ENCODE measurements around the gene RPL21. TPM values are rescaled to one million over a fixed set of nuclear protein-coding genes. Genes with fewer than 3 reads are reported as not detected.

RPL21 gene
- total RNA-seq, 3 donors from 2014 or later (not counting 1 experiment from before 2014, with no cell fraction given), result 969 to 1,229 (median 1,130) TPM

DNA sequence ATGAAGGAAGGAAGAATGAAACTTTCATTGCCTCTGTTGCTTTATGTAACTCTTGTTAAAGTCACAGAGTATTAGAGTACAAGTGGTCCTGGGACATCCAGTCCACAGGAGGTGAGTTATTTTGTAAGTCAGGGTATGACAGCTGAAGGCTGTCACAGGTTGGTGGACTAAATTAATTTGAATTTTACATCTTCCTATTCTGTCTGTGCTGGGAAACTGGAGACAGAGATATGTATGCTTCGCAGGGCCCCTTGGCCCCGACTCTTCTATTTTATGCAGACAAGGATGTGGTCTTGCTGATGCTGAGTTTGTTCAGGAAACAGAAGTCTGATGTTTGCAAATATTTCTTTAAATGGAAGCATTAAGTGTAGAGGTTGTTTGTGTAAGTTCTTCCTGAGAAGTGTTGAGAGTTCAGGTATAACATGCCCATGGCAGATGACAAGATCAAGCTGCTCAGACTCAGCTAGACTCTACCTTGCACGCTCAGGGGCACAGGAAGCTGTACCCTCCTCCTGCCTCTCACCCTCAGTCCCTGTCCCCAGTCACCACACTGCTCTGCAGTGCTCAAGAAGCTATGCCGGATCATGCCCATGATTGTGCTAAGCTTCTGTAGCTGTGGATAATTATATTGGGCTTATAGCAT is 42.6 kb downstream of the RPL21 start:
- Histone ChIP-seq H3K4me1 (ENCODE audit: control insufficient read depth, insufficient read depth, low read length) (no peaks in the 10 kb centered on the region), H3K27me3 (ENCODE audit: control insufficient read depth, insufficient read depth, low read length) (no peaks in the 10 kb centered on the region), H3K36me3 (ENCODE audit: control insufficient read depth, insufficient read depth, low read length) (no peaks in the 10 kb centered on the region), H3K4me3 (ENCODE audit: low read length) (no peak overlapping the region), H3K9me3 (ENCODE audit: control insufficient read depth, insufficient read depth, low read length) (no peaks in the 10 kb centered on the region), H3K27ac (ENCODE audit: low read length) (no peak overlapping the region)
- peaks cover 8 to 37% of the 10 kb centered on the region in 2 donors for H3K27me3 Mint-ChIP-seq (ENCODE audit: low read depth in 2 of 2)
- no peaks in the 10 kb centered on the region for H3K4me1 Mint-ChIP-seq
- intact Hi-C loops (cut with micrococcal nuclease), result no loop called here
- no peak overlapping the region for H3K27ac Mint-ChIP-seq
- WGBS (ENCODE audit: insufficient coverage), result 15% methylated on average over 4 of the region's 4 CpGs
- H3K36me3 Mint-ChIP-seq, result no peaks in the 10 kb centered on the region
- H3K9me3 Mint-ChIP-seq, result no peaks in the 10 kb centered on the region
- ATAC-seq, result peak in 2 of 3 donors; percentile 26 to 36
- peak in 1 of 2 donors; percentile 49 for DNase-seq
- no peak overlapping the region for H3K4me3 Mint-ChIP-seq
- TF ChIP-seq, protein P1, sequence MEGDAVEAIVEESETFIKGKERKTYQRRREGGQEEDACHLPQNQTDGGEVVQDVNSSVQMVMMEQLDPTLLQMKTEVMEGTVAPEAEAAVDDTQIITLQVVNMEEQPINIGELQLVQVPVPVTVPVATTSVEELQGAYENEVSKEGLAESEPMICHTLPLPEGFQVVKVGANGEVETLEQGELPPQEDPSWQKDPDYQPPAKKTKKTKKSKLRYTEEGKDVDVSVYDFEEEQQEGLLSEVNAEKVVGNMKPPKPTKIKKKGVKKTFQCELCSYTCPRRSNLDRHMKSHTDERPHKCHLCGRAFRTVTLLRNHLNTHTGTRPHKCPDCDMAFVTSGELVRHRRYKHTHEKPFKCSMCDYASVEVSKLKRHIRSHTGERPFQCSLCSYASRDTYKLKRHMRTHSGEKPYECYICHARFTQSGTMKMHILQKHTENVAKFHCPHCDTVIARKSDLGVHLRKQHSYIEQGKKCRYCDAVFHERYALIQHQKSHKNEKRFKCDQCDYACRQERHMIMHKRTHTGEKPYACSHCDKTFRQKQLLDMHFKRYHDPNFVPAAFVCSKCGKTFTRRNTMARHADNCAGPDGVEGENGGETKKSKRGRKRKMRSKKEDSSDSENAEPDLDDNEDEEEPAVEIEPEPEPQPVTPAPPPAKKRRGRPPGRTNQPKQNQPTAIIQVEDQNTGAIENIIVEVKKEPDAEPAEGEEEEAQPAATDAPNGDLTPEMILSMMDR (IDR thresholded peaks at IDR 0.05), result no peak

DNA sequence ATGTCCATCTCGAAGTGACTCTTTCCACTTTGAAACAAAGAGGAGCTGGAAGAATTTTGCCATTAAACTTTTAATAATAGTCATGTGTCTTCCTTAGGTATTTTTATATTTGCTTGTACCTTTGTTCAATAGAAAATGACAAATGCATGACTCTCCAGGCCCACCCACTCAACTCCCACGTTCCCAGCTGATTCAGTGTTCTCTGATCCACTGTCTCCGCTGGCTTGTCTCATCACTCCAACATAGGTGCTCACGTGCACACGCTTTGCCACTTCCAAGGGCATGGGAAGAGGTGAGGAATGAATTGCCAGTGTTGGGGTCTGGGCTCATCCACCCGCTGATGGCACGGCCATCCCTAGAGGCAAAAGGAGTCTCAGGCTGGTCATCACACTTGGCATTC is 43.7 kb downstream of the RPL21 start:
- no peaks in the 10 kb centered on the region for H3K9me3 ChIP-seq (ENCODE audit: control insufficient read depth, insufficient read depth, low read length)
- no peaks in the 10 kb centered on the region for H3K36me3 Mint-ChIP-seq
- intact Hi-C loops (cut with micrococcal nuclease), result no loop called here
- no peak overlapping the region for H3K4me3 ChIP-seq (ENCODE audit: low read length)
- H3K27me3 ChIP-seq (ENCODE audit: control insufficient read depth, insufficient read depth, low read length), result no peaks in the 10 kb centered on the region
- H3K27ac Mint-ChIP-seq, result no peak overlapping the region
- no peaks in the 10 kb centered on the region for H3K9me3 Mint-ChIP-seq
- H3K36me3 ChIP-seq (ENCODE audit: control insufficient read depth, insufficient read depth, low read length), result no peaks in the 10 kb centered on the region
- no peak overlapping the region for H3K4me3 Mint-ChIP-seq
- 90% methylated on average over 7 of the region's 7 CpGs for WGBS (ENCODE audit: insufficient coverage)
- DNase-seq (no peak), ATAC-seq (no peak)
- no peak overlapping the region for H3K27ac ChIP-seq (ENCODE audit: low read length)
- H3K27me3 Mint-ChIP-seq (ENCODE audit: low read depth in 2 of 2), result peaks cover 13 to 41% of the 10 kb centered on the region in 2 donors
- TF ChIP-seq, protein P1 (IDR thresholded peaks at IDR 0.05), result no peak
- no peaks in the 10 kb centered on the region for H3K4me1 ChIP-seq (ENCODE audit: control insufficient read depth, insufficient read depth, low read length)
- no peaks in the 10 kb centered on the region for H3K4me1 Mint-ChIP-seq

DNA sequence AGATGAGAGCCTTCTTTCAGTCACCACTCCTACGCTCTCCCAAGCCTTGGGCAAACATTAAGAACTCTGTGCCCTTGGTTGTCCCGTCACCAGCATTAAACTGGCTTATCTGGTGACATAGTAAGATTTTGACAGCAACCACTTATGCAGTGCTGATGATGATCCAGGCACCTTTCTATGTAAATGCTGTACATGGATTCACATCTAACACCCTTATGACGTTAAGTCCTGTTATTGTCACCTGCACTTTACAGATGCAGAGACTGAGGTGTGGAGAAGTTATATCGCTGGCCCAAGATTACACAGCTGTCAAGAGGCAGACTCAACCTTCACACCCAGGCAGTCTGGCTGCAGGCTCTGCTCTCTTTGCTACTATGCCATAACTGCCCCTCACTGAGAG is 44.3 kb downstream of the RPL21 start:
- DNase-seq, result no peak
- H3K36me3 Mint-ChIP-seq, result no peaks in the 10 kb centered on the region
- no peaks in the 10 kb centered on the region for H3K9me3 Mint-ChIP-seq
- TF ChIP-seq, protein P1 (IDR thresholded peaks at IDR 0.05), result no peak
- ATAC-seq, result no peak
- H3K27ac Mint-ChIP-seq, result no peak overlapping the region
- Histone ChIP-seq H3K4me1 (ENCODE audit: control insufficient read depth, insufficient read depth, low read length) (no peaks in the 10 kb centered on the region), H3K27ac (ENCODE audit: low read length) (no peak overlapping the region), H3K9me3 (ENCODE audit: control insufficient read depth, insufficient read depth, low read length) (no peaks in the 10 kb centered on the region), H3K36me3 (ENCODE audit: control insufficient read depth, insufficient read depth, low read length) (no peaks in the 10 kb centered on the region), H3K4me3 (ENCODE audit: low read length) (no peak overlapping the region), H3K27me3 (ENCODE audit: control insufficient read depth, insufficient read depth, low read length) (no peaks in the 10 kb centered on the region)
- intact Hi-C loops (cut with micrococcal nuclease), result no loop called here
- 100% methylated on average over 4 of the region's 4 CpGs for WGBS (ENCODE audit: insufficient coverage)
- no peaks in the 10 kb centered on the region for H3K4me1 Mint-ChIP-seq
- H3K27me3 Mint-ChIP-seq (ENCODE audit: low read depth in 2 of 2), result peaks cover 13 to 37% of the 10 kb centered on the region in 2 donors
- no peak overlapping the region for H3K4me3 Mint-ChIP-seq

DNA sequence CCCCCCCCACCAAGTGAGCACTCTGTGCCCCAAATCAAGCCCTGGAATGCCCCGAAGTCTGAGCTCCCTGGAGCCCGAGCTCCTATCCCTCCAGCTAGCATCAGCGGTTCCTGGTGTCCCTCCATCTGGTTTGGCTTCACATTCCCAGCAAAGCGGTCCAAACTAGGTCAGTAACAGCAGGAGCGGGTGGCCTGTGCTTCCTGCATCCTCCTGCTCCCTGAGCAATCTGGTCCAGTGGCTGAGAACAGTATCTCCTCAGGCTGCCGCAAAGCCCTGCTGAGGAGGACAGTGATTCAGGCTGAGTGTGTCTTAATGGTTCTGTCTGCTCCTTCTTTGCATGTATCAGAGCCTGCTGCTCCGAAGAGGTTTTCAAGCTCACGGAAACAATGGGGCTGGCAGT is 45.1 kb downstream of the RPL21 start:
- no peak for DNase-seq
- H3K9me3 ChIP-seq (ENCODE audit: control insufficient read depth, insufficient read depth, low read length), result no peaks in the 10 kb centered on the region
- TF ChIP-seq, protein P1 (IDR thresholded peaks at IDR 0.05), result no peak
- H3K36me3 ChIP-seq (ENCODE audit: control insufficient read depth, insufficient read depth, low read length), result no peaks in the 10 kb centered on the region
- no peaks in the 10 kb centered on the region for H3K36me3 Mint-ChIP-seq
- no peaks in the 10 kb centered on the region for H3K9me3 Mint-ChIP-seq
- ATAC-seq, result no peak
- no peaks in the 10 kb centered on the region for H3K4me1 ChIP-seq (ENCODE audit: control insufficient read depth, insufficient read depth, low read length)
- H3K4me3 Mint-ChIP-seq, result no peak overlapping the region
- no peaks in the 10 kb centered on the region for H3K4me1 Mint-ChIP-seq
- 93% methylated on average over 8 of the region's 8 CpGs for WGBS (ENCODE audit: insufficient coverage)
- intact Hi-C loops (cut with micrococcal nuclease), result no loop called here
- no peak overlapping the region for H3K27ac Mint-ChIP-seq
- no peak overlapping the region for H3K27ac ChIP-seq (ENCODE audit: low read length)
- peaks cover 16 to 37% of the 10 kb centered on the region in 2 donors for H3K27me3 Mint-ChIP-seq (ENCODE audit: low read depth in 2 of 2)
- no peak overlapping the region for H3K4me3 ChIP-seq (ENCODE audit: low read length)
- H3K27me3 ChIP-seq (ENCODE audit: control insufficient read depth, insufficient read depth, low read length), result no peaks in the 10 kb centered on the region

Measured in natural killer cell (primary cell).